Vagina (tissue), 2 donors: ENCODE measurements around the gene OR5K1. TPM values are rescaled to one million over a fixed set of nuclear protein-coding genes. Genes with fewer than 3 reads are reported as not detected.

Experiments
- DNase-seq, 2 donors: peaks; one replicate each; pipeline ENCODE4 v3.0.0-alpha.2; 2017; ENCODE audit errors: extremely low spot score in 2 of 2
- H3K27ac ChIP-seq: fragments of 200-600 bp; sonication (generic); one replicate; pipeline ENCODE4 v1.5.1; 2019
- H3K27me3 ChIP-seq: fragments of 200-600 bp; sonication (generic); one replicate; pipeline ENCODE4 v1.5.1; 2019
- H3K36me3 ChIP-seq, 2 donors: fragments of 200-600 bp; sonication (generic); one replicate each; pipeline ENCODE4 v1.5.1; 2017 to 2019
- H3K4me1 ChIP-seq: fragments of 200-600 bp; sonication (generic); one replicate; pipeline ENCODE4 v1.5.1; 2019
- H3K4me3 ChIP-seq, 2 donors: fragments of 200-600 bp; sonication (generic); 1 replicate in 1 of 2; 2 replicates in 1 of 2; pipeline ENCODE4 v1.5.1; 2016 to 2019
- H3K9me3 ChIP-seq: fragments of 200-600 bp; sonication (generic); one replicate; pipeline ENCODE4 v1.5.1; 2019
- POLR2A ChIP-seq, 2 donors: fragments of 450-650 bp; IDR thresholded peaks; one replicate each; pipeline ENCODE4 v1.6.1; 2017; ENCODE audit warnings: antibody characterized with exemption in 2 of 2, mild to moderate bottlenecking in 2 of 2, moderate library complexity in 2 of 2
- POLR2AphosphoS5 ChIP-seq, 2 donors: sonication (generic); formaldehyde crosslinking; IDR thresholded peaks; one replicate each; pipeline ENCODE4 v1.9.0; 2017; ENCODE audit warnings: antibody characterized with exemption in 2 of 2, mild to moderate bottlenecking in 2 of 2, low read depth in 1 of 2; ENCODE audit not compliant: insufficient read depth in 1 of 2
- intact Hi-C: fragments of 100-400 bp; cut with DNase I; formaldehyde crosslinking; loops from one replicate; pipeline ENCODE4 v1.15.1; 2023
- total RNA-seq: library from RNA; depleted of rRNA; stranded (reverse); fragments of >200 nt; gene quantifications from one replicate; pipeline ENCODE4 v1.2.3, GENCODE V29; 2016
- TF ChIP-seq, protein P1 (sequence below), 3 experiments: fragments of 450-650 bp in 2 of 3; fragments of 200-600 bp in 1 of 3; sonication (generic) in 1 of 3; IDR thresholded peaks; one replicate each; pipeline ENCODE4 v1.5.1; 2017 to 2019; ENCODE audit warnings: antibody characterized with exemption in 3 of 3, mild to moderate bottlenecking in 2 of 3, moderate library complexity in 2 of 3

The OR5K1 gene
- not detected for total RNA-seq

GRCh38 chr3:98462901-98463300, at the start of gene OR5K1:
Gene OR5K1 (plus strand): TSS chr3:98463201. CDS start chr3:98469577, 6,376 bp downstream.
- TF ChIP-seq POLR2AphosphoS5 (IDR thresholded peaks at IDR 0.05; ENCODE audit: insufficient read depth in 1 of 2, low read depth in 1 of 2) (no peak), POLR2A (IDR thresholded peaks at IDR 0.05) (no peak)
- TF ChIP-seq, protein P1, sequence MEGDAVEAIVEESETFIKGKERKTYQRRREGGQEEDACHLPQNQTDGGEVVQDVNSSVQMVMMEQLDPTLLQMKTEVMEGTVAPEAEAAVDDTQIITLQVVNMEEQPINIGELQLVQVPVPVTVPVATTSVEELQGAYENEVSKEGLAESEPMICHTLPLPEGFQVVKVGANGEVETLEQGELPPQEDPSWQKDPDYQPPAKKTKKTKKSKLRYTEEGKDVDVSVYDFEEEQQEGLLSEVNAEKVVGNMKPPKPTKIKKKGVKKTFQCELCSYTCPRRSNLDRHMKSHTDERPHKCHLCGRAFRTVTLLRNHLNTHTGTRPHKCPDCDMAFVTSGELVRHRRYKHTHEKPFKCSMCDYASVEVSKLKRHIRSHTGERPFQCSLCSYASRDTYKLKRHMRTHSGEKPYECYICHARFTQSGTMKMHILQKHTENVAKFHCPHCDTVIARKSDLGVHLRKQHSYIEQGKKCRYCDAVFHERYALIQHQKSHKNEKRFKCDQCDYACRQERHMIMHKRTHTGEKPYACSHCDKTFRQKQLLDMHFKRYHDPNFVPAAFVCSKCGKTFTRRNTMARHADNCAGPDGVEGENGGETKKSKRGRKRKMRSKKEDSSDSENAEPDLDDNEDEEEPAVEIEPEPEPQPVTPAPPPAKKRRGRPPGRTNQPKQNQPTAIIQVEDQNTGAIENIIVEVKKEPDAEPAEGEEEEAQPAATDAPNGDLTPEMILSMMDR (IDR thresholded peaks at IDR 0.05) = no peak
- Histone ChIP-seq H3K36me3 (no peaks in the 10 kb centered on the region), H3K9me3 (no peaks in the 10 kb centered on the region), H3K4me3 (no peak within 1 kb of the TSS), H3K4me1 (no peaks in the 10 kb centered on the region), H3K27me3 (no peaks in the 10 kb centered on the region), H3K27ac (no peak within 1 kb of the TSS)
- DNase-seq = no peak
- intact Hi-C loops = no loop called here

DNA sequence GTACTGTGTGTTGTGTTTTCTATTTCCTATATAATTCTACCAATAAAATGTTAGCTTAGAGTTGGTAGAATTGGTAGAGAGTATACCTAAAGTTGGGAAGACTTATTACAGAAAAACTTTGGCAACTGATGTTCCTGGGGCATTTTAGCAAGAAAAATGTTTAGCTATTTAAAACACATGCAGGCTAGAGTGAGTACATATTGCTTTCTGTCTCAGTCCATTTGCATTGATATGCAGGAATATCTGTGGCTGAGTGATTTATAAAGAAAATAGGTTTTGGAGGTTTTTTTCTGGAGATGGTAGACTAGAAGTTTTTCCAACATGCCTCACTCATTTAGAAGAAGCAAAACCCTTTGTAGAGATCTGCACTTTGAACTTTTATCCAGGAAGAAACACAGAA, 30.4 kb upstream of the OR5K1 start:
- intact Hi-C loops = no loop called here
- no peak for TF ChIP-seq POLR2AphosphoS5 (IDR thresholded peaks at IDR 0.05; ENCODE audit: insufficient read depth in 1 of 2, low read depth in 1 of 2)
- TF ChIP-seq, protein P1 (IDR thresholded peaks at IDR 0.05) = no peak
- no peak for TF ChIP-seq POLR2A (IDR thresholded peaks at IDR 0.05)
- Histone ChIP-seq H3K27ac (no peak overlapping the region), H3K4me3 (no peak overlapping the region), H3K9me3 (peaks cover 9% of the 10 kb centered on the region), H3K36me3 (no peaks in the 10 kb centered on the region), H3K27me3 (no peaks in the 10 kb centered on the region), H3K4me1 (no peaks in the 10 kb centered on the region)
- DNase-seq = no peak

DNA sequence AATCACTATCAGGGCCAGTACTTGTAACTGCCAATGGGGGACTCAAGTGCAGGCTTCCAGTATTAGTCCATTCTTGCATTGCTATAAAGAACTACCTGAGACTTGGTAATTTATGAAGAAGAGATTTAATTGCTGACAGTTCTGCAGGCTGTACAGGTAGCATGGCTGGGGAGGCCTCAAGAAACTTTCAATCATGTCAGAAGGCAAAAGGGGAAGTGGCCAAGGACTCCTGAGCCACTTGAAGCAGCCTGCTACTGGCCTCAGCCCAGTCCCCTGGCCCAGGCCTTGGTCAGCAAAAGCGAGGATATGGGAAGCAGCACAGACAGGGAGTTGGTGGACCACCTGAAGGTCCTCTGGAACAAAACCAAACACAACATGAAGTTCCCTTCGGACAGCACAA, 29.2 kb upstream of the OR5K1 start:
- Histone ChIP-seq H3K36me3 (no peaks in the 10 kb centered on the region), H3K4me1 (no peaks in the 10 kb centered on the region), H3K27ac (no peak overlapping the region), H3K27me3 (no peaks in the 10 kb centered on the region), H3K4me3 (no peak overlapping the region), H3K9me3 (peaks cover 8% of the 10 kb centered on the region)
- intact Hi-C loops = no loop called here
- no peak for DNase-seq
- TF ChIP-seq, protein P1 (IDR thresholded peaks at IDR 0.05) = no peak
- TF ChIP-seq POLR2A (IDR thresholded peaks at IDR 0.05) (no peak), POLR2AphosphoS5 (IDR thresholded peaks at IDR 0.05; ENCODE audit: insufficient read depth in 1 of 2, low read depth in 1 of 2) (no peak)

DNA sequence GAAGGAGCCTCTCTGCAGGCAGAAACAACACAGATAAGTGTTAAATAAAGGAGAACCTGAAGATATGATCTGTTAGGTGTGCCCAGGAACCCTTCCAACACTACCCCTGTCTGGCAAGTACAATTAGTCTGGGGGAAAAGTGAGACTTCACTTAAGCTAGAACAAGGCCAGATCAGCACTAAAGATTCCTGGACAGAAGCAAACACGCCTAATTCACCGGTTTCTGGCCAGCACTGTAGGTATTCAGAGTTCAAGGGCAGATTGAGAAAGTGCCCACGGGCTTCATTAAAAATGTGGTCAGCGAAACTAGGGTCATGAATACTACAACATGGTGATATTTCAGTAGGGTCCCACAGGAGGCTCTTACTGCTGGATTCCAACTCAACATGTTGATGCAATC, 28.6 kb upstream of the OR5K1 start:
- intact Hi-C loops = no loop called here
- H3K27ac ChIP-seq = no peak overlapping the region
- TF ChIP-seq POLR2A (IDR thresholded peaks at IDR 0.05) (no peak), POLR2AphosphoS5 (IDR thresholded peaks at IDR 0.05; ENCODE audit: insufficient read depth in 1 of 2, low read depth in 1 of 2) (no peak)
- H3K27me3 ChIP-seq = no peaks in the 10 kb centered on the region
- H3K4me1 ChIP-seq = no peaks in the 10 kb centered on the region
- H3K4me3 ChIP-seq = no peak overlapping the region
- peaks cover 2% of the 10 kb centered on the region for H3K9me3 ChIP-seq
- no peaks in the 10 kb centered on the region for H3K36me3 ChIP-seq
- DNase-seq = no peak

DNA sequence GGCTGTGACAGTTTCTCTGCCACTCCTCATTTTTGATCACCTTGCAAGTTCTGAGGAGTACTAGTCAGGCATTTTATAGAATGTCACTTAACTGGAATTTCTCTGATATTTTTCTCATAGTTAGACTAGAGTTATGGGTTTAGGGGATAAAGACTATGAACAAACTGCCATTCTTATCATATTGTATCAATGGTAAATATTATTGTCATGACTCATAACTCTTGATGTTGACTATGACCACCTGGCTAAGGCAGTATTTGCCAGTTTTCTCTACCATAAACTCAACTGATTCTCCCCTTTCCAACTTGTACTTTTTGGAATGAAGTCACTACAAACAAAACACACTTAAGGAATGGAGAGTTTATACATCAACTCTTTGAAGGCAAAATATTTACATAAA, 22.7 kb upstream of the OR5K1 start:
- intact Hi-C loops = no loop called here
- Histone ChIP-seq H3K27me3 (no peaks in the 10 kb centered on the region), H3K4me3 (no peak overlapping the region), H3K36me3 (no peaks in the 10 kb centered on the region), H3K27ac (no peak overlapping the region), H3K4me1 (no peaks in the 10 kb centered on the region), H3K9me3 (no peaks in the 10 kb centered on the region)
- DNase-seq = no peak
- TF ChIP-seq POLR2AphosphoS5 (IDR thresholded peaks at IDR 0.05; ENCODE audit: insufficient read depth in 1 of 2, low read depth in 1 of 2) = no peak
- TF ChIP-seq, protein P1 (IDR thresholded peaks at IDR 0.05) = no peak
- no peak for TF ChIP-seq POLR2A (IDR thresholded peaks at IDR 0.05)
